ENCODE measurements around the gene TRIM58.

Gene TRIM58

GRCh38 chr1:247884797-247885413 is 27.9 kb downstream of the TRIM58 start:
- no peak for DNase-seq (ENCODE audit: low read depth in 2 of 2)

- no peak for DNase-seq (ENCODE audit: low read depth in 2 of 2)
Observed at GRCh38 chr1:247895163-247895637, 38.2 kb downstream of the TRIM58 start, which contains the start of gene OR2W3. Gene OR2W3 (plus strand): TSS chr1:247895587. CDS start chr1:247895587, 0 bp downstream.

GRCh38 chr1:247895976-247896375 is 39.0 kb downstream of the TRIM58 start:
- DNase-seq (ENCODE audit: low read depth in 2 of 2) = no peak

DNA sequence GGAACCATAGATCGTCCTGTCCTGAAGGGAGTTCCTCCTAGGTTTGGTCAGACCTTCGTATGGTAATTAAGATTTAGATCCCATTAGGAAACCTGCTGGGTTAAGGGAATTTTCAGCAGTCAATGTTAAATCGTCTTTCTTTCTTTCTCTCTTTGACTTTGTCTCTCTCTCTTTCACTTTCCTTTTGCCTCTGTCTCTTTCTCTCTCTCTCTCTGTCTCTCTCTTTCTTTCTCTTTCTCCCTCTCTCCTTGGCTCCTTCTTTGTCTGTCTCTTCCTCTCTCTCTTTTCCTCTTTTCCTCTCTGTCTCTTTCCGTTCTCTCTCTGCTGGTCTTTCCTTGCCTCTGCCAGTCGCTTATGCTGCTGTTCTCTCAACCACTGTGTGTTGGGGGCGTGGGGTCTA is 47.1 kb downstream of the TRIM58 start:
- DNase-seq (ENCODE audit: low read depth in 2 of 2) = no peak

DNA sequence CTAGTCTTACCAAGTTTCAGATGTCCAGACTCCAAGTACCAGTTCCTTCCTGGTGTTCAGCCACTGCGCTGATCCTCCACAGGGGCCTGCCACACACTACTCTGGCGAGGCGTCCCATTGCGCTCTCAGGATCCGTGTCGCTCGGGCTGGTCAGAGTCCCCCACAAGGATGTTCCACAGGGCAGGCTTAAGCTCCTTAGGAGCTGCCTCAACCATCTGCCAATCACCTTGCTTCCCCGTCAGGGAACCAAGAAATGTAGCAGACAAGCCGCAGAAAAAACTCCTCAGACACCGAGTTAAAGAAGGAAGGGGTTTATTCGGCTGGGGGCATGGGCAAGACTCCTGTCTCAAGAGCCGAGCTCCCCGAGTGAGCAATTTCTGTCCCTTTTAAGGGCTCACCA is 48.2 kb downstream of the TRIM58 start:
- no peak for DNase-seq (ENCODE audit: low read depth in 2 of 2)

GRCh38 chr1:247905910-247906503 is 49.0 kb downstream of the TRIM58 start:
- DNase-seq (ENCODE audit: low read depth in 2 of 2) = no peak

DNA sequence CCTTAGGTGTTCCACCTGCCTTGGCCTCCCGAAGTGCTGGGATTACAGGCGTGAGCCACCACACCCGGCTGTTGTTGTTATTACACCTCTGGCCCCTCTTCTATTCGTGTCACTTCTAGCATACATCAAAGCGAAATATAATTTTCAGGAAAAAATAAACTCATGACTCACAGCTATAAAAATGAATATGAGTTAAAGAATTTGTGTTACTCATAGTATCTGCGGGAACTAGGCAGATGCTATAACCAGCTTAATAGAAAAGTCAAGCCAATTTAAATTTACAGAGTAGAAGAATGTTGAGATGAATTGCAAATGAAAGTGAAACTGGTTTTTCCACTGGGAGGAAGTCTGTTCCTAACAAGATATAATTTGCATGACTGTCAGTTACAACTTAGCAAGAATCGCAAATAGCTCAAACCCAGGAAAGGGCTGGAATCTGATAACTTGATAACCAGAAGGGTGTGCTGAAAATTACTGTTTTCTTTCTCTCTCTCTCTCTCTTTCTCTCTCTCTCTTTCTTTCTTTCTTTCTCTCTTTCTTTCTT is 49.6 kb downstream of the TRIM58 start:
- DNase-seq (ENCODE audit: low read depth in 2 of 2) = no peak

GRCh38 chr1:247908766-247909165 is 51.8 kb downstream of the TRIM58 start:
- no peak for DNase-seq (ENCODE audit: low read depth in 2 of 2)

DNA sequence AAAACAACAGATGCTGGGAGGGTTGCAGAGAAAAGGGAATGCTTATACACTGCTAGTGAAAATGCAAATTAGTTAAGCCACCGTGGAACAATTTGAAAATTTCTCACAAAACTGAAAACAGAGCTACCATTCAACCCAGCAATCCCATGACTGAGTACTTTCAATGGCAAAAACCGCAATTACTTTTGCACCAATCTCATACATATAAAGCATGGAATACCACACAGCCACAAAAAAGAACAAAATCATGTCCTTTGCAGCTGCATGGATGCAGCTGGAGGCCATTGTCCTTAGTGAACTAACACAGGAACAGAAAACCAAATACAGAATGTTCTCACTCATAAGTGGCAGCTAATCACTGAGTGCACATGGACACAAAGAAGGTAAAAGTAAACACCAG is 56.8 kb downstream of the TRIM58 start:
- DNase-seq (ENCODE audit: low read depth in 2 of 2) = no peak

DNA sequence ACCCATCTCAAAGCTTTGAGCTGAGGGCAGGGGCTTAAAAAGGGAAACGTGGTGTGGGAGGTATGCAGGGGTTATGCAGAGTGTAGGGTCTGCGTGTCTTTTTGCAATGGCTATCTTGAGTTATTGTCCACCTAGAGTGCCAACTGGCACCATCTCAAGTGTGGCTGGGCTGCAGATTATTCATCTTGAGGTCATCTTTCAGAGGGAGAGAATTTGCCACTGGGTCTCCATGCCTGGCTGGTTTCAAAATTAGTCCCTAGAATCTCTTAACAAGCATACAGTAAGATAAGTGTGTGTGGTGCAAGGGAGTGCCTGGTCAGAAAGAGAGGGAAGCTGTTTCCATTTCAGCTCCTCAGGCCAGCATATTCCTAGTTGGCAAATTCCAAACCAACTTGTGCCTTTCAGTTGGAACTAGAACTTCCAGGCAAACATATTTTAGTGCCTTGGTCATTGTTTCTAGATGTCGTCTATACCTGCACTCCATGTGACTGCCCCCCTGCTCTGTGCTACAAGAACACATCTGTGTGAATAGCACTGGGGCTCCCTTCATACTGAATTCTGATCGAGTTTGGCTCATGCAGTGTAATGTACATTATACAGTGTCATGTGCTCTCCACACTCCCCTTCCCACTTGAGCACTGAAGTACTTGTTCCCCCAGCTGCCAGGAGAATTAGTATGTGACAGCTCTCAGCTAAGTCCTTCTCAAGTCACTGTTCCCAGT is 58.1 kb downstream of the TRIM58 start:
- DNase-seq (ENCODE audit: low read depth in 2 of 2) = no peak

GRCh38 chr1:247919952-247920351 is 63.0 kb downstream of the TRIM58 start, which contains the start of gene OR2T8:
Gene OR2T8 (plus strand): TSS chr1:247920252. CDS start chr1:247921018, 766 bp downstream.
- no peak for DNase-seq (ENCODE audit: low read depth in 2 of 2)

- no peak for DNase-seq (ENCODE audit: low read depth in 2 of 2)
Observed at GRCh38 chr1:247923941-247924340, 67.0 kb downstream of the TRIM58 start.

- DNase-seq (ENCODE audit: low read depth in 2 of 2) = no peak
Observed at GRCh38 chr1:247924868-247925267, 67.9 kb downstream of the TRIM58 start, which contains the start of gene OR2AJ1. Gene OR2AJ1 (plus strand): TSS chr1:247924889. CDS start chr1:247933769, 8,880 bp downstream.

Measured in stimulated activated CD4-positive, alpha-beta T cell treated with anti-CD3 and anti-CD28 coated beads, Interleukin-1b, Interleukin-23, amount 100 ng/mL, for 4 hours (primary cell).